NCI-H82 treated with DMSO at 0.1 percent for 48 hours (cell line): Measurements from ENCODE around the gene SLC6A12.
A peak's percentile ranks its signal among the peaks of the same experiment; 100 is the strongest.

Experiments
- DNase-seq: peaks from one replicate; lab custom pipeline; 2025; ENCODE audit not compliant: unreplicated experiment; lab: John Stamatoyannopoulos, UW

SLC6A12 gene

GRCh38 chr12:180445-180844 lies 33.5 kb downstream of the SLC6A12 start:
- DNase-seq, result no peak

- DNase-seq, result no peak
Measured at GRCh38 chr12:179885-180284, 34.1 kb downstream of the SLC6A12 start.

GRCh38 chr12:179131-179884 lies 34.6 kb downstream of the SLC6A12 start:
- DNase-seq, result no peak

DNA sequence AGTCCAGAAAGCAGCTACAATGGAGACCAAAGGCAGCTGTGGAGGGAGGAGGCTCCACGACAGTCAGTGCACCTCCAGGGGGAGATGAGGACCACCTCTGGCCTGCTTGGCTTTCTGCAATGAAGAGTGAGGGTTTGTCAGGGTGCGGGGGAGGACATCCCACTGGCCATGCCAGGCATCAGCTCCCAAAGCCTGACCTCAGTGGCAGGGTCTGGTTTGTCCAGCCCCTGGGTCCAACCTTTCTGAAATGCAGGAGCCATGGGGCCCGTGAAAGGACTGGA lies 35.2 kb downstream of the SLC6A12 start:
- no peak for DNase-seq

DNA sequence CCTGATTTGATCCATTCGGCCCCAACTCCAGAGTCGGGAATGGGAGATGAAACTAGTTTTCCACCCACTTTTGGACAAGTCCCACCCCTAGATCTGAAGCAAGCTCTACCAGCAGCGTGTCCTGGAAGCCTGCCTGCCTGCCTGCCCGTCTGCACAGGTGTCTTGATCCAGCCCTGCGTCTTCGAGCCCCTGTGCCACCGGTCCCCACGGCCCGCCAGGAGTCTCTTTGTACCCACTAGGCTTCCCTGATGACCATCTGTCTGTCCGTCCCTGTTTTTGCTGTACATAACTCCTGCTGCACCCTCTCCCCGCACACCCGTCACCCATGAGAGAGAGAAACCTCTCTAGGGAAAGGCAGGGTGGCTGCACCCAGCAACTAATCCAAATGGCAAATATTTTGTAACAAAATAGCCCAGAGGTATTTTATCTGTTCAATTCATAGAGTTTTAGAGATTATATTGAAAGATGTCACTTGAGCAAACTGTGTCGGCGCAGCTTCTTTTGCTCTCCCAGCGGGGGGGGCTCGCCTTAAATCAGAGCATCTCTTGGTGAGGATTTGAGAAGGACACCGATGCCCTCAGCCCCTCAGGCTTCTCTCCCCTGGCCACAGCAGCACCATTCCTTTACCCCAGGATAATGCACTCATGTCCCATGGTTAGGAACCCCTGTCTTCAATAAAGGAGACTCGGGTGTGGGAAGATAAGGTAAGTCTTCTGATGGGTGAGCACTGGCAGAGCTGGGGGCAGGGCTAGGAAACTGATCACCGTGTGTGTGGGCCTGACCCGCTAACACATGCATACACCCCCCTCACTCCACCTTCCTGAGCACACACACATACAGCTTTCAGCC lies 35.8 kb downstream of the SLC6A12 start:
- DNase-seq, result no peak

DNA sequence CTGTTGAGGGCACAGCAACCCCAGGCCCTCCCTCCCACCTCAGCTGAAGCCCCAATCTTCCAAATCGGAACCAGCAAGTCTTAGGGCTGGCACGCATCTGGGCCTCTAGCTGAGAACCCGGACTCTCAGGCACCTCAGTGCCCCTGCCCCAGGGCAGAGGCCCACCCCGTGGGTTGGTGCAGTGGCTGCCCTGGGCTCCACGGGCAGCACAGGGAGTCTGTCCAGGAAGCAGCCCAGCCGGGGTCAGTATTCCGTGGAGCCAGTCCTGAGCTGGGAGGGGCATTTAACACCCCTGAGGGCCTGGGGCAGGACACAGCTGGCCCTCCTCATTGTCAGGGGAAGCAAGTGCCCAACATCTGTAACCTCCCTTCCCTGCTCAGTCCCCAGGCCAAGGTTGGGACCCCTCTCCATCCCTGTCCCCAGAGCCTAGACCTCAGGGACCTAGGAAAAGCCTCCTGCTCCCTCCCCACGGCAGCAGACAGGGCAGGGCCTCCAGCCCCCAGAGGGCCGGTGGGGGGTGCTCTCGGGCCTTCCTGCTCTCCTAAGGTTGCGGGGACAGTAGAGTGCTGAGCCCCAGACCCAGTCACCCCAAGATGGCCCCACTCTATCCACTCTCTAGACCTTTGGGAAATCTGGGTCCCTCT lies 36.5 kb downstream of the SLC6A12 start:
- DNase-seq, result no peak

GRCh38 chr12:176321-177181 lies 37.4 kb downstream of the SLC6A12 start:
- DNase-seq, result peak; percentile 43

- no peak for DNase-seq
Measured at GRCh38 chr12:175759-176158, 38.2 kb downstream of the SLC6A12 start.

- no peak for DNase-seq
Measured at GRCh38 chr12:175250-175649, 38.7 kb downstream of the SLC6A12 start.

DNA sequence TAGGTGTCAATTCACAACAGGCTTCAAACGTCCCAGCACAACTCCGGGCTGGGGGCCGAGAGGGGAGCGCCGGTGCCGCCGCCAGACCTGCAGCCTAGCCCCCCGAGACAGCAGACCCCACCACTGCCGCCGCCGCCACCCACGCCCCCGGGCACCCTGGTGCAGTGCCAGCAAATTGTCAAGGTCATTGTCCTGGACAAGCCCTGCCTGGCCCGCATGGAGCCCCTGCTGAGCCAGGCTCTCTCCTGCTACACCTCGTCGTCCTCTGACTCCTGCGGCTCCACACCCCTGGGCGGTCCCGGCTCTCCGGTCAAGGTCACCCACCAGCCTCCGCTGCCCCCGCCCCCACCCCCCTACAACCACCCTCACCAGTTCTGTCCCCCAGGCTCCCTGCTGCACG lies 39.4 kb downstream of the SLC6A12 start:
- DNase-seq, result no peak

GRCh38 chr12:174124-174523 lies 39.8 kb downstream of the SLC6A12 start:
- no peak for DNase-seq

- no peak for DNase-seq
Measured at GRCh38 chr12:172732-173161, 41.2 kb downstream of the SLC6A12 start.

- no peak for DNase-seq
Measured at GRCh38 chr12:171743-172676, 41.9 kb downstream of the SLC6A12 start.

DNA sequence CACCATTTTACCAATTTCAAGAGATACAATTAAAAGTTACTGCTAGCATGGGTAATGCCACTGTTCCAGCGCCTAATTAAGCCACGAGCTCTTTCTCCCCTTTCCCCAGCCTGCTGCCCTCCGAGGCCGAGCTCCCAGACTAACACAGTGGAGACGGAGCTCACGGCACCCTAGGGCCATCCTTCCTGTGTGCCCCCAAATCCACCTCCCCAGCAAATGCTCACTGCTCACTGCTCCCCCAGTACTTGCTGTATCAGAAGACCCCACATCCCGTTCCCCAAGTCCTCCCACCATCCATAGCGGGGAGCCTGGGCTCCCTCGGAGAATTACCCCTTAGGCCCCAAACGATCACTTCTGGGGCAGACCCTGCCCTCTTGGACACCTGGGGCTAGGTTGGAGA lies 42.7 kb downstream of the SLC6A12 start:
- DNase-seq, result no peak

DNA sequence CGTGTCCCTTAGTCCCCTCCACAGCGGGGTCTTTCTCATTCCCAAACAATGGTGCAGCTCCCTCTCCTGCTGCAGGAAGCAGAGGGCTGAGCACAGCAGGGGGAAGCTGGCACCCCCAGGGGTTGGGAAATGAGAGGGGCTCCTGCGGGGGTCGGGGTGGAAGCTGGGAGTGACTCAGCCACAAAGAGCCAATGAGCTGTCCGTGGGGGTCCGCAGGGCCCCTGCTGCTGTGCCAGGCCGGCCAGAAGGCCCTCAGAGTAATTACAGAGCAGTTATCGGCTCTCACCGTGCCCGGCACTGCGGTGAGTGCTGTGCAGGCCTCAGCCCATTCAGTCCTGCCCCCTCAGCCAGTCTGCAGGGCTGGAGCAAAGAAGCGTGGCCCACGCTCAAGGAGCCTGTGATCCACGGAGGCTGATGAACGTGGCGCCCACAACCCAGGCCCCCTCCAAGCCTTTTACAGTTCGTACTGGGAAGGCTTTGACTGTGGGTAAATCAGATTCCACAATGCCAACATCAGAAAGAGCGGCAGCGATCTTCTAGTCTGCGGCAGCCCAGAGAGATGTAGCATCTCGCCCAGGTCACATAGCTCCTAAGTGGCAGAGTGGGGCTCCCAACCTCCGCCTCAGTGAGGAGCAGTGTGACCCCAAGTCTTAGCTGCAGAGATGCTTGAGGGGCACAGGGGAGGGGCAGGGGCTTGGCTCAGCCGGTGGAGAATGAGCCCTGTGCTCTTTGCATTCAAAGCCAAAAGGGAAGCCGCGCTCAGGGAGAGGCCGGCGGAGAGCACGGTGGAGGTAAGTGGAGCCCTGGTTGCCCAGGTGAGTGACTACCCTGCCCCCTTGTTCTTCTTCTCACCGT lies 43.4 kb downstream of the SLC6A12 start:
- DNase-seq, result no peak

- DNase-seq, result no peak
Measured at GRCh38 chr12:169528-170370, 44.2 kb downstream of the SLC6A12 start.

GRCh38 chr12:168763-169525 lies 45.0 kb downstream of the SLC6A12 start:
- no peak for DNase-seq
